ENCODE results near the gene LINGO3. TPM values are rescaled to one million over a fixed set of nuclear protein-coding genes. Genes with fewer than 3 reads are reported as not detected.

Gene LINGO3
- total RNA-seq, 3 donors from 2014 or later (not counting 1 experiment from before 2014, with no cell fraction given): 0.68 to 1.0 (median 0.84) TPM

GRCh38 chr19:2338751-2339643, 31.0 kb upstream of the LINGO3 start:
- ATAC-seq (no peak), DNase-seq (no peak)
- Mint-ChIP-seq H3K27me3 (ENCODE audit: low read depth in 2 of 2) (no peaks in the 10 kb centered on the region), H3K27ac (no peak overlapping the region), H3K36me3 (no peaks in the 10 kb centered on the region), H3K4me3 (no peak overlapping the region), H3K9me3 (no peaks in the 10 kb centered on the region), H3K4me1 (peaks cover 0 to 16% of the 10 kb centered on the region in 2 donors)
- Histone ChIP-seq H3K27me3 (ENCODE audit: control insufficient read depth, insufficient read depth, low read length) (no peaks in the 10 kb centered on the region), H3K27ac (ENCODE audit: low read length) (no peak overlapping the region), H3K9me3 (ENCODE audit: control insufficient read depth, insufficient read depth, low read length) (no peaks in the 10 kb centered on the region), H3K4me1 (ENCODE audit: control insufficient read depth, insufficient read depth, low read length) (peaks cover 3% of the 10 kb centered on the region), H3K36me3 (ENCODE audit: control insufficient read depth, insufficient read depth, low read length) (peaks cover 14% of the 10 kb centered on the region), H3K4me3 (ENCODE audit: low read length) (no peak overlapping the region)
- 98% methylated on average over 54 of the region's 54 CpGs for WGBS (ENCODE audit: insufficient coverage)
- no peak for TF ChIP-seq CTCF (IDR thresholded peaks at IDR 0.05)
- intact Hi-C loops (cut with micrococcal nuclease): no loop called here

GRCh38 chr19:2338055-2338615, 30.2 kb upstream of the LINGO3 start:
- Histone ChIP-seq H3K4me1 (ENCODE audit: control insufficient read depth, insufficient read depth, low read length) (peaks cover 11% of the 10 kb centered on the region), H3K36me3 (ENCODE audit: control insufficient read depth, insufficient read depth, low read length) (peaks cover 14% of the 10 kb centered on the region), H3K27me3 (ENCODE audit: control insufficient read depth, insufficient read depth, low read length) (no peaks in the 10 kb centered on the region), H3K4me3 (ENCODE audit: low read length) (no peak overlapping the region), H3K27ac (ENCODE audit: low read length) (no peak overlapping the region), H3K9me3 (ENCODE audit: control insufficient read depth, insufficient read depth, low read length) (no peaks in the 10 kb centered on the region)
- peaks cover 0 to 16% of the 10 kb centered on the region in 2 donors for H3K4me1 Mint-ChIP-seq
- DNase-seq: no peak
- H3K9me3 Mint-ChIP-seq: no peaks in the 10 kb centered on the region
- H3K27ac Mint-ChIP-seq: no peak overlapping the region
- 95% methylated on average over 21 of the region's 21 CpGs for WGBS (ENCODE audit: insufficient coverage)
- ATAC-seq: no peak
- intact Hi-C loops (cut with micrococcal nuclease): no loop called here
- no peak for TF ChIP-seq CTCF (IDR thresholded peaks at IDR 0.05)
- no peaks in the 10 kb centered on the region for H3K36me3 Mint-ChIP-seq
- H3K27me3 Mint-ChIP-seq (ENCODE audit: low read depth in 2 of 2): no peaks in the 10 kb centered on the region
- no peak overlapping the region for H3K4me3 Mint-ChIP-seq

GRCh38 chr19:2337329-2337707, 29.4 kb upstream of the LINGO3 start:
- H3K27me3 Mint-ChIP-seq (ENCODE audit: low read depth in 2 of 2): no peaks in the 10 kb centered on the region

More at GRCh38 chr19:2337329-2337707, 29.4 kb upstream of the LINGO3 start:
- Histone ChIP-seq H3K27me3 (ENCODE audit: control insufficient read depth, insufficient read depth, low read length) (no peaks in the 10 kb centered on the region), H3K36me3 (ENCODE audit: control insufficient read depth, insufficient read depth, low read length) (peaks cover 14% of the 10 kb centered on the region), H3K27ac (ENCODE audit: low read length) (no peak overlapping the region), H3K4me1 (ENCODE audit: control insufficient read depth, insufficient read depth, low read length) (peaks cover 18% of the 10 kb centered on the region), H3K9me3 (ENCODE audit: control insufficient read depth, insufficient read depth, low read length) (no peaks in the 10 kb centered on the region), H3K4me3 (ENCODE audit: low read length) (no peak overlapping the region)
- WGBS (ENCODE audit: insufficient coverage): 88% methylated on average over 19 of the region's 19 CpGs
- Mint-ChIP-seq H3K4me1 (peaks cover 0 to 16% of the 10 kb centered on the region in 2 donors), H3K9me3 (no peaks in the 10 kb centered on the region), H3K27ac (no peak overlapping the region), H3K36me3 (no peaks in the 10 kb centered on the region), H3K4me3 (no peak overlapping the region)
- intact Hi-C loops (cut with micrococcal nuclease): no loop called here
- DNase-seq (no peak), ATAC-seq (no peak)
- no peak for TF ChIP-seq CTCF (IDR thresholded peaks at IDR 0.05)

Measured in natural killer cell (primary cell).